NB4 (cell line): ENCODE data around the gene CDH13.

ENCODE experiments used
- DNase-seq: peaks from one replicate; pipeline ENCODE4 v3.0.0; 2010; ENCODE audit warnings: low read depth
- H3K4me3 ChIP-seq: one replicate; pipeline ENCODE4 v1.5.1; 2011; ENCODE audit warnings: mild to moderate bottlenecking, low read depth, low read length, moderate library complexity
- CTCF ChIP-seq: IDR thresholded peaks from one replicate; pipeline ENCODE4 v1.5.1; 2012; ENCODE audit warnings: low read depth, low read length
- MAX ChIP-seq: IDR thresholded peaks from 2 replicates; pipeline ENCODE4 v1.6.1; 2011; ENCODE audit warnings: low read depth, low read length
- MYC ChIP-seq: IDR thresholded peaks from 2 replicates; pipeline ENCODE4 v1.6.1; 2011; ENCODE audit warnings: low read depth, low read length
- POLR2A ChIP-seq: IDR thresholded peaks from 2 replicates; pipeline ENCODE4 v1.6.1; 2011; ENCODE audit warnings: mild to moderate bottlenecking; ENCODE audit not compliant: insufficient read length; ENCODE audit errors: extremely low read depth

The CDH13 gene

DNA sequence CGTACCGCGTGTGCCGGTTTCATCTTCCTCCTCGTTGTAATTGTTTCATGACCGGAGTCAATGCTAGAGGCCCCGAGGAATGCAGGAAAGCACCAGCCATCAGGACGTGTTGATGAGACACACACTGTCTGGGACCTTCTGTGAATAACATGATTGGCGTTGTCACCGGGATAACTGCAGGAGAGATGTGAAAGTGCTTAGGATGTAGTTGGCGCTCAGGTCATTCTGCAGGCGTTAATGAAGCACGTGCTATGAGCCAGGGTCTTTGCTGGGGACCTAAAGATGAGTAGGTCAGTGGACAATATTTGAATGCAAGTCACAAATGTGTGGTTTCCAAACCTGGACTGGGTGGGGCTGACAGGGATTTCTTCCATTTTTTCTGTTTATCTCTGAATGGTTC, 999.4 kb downstream of the CDH13 start:
- TF ChIP-seq POLR2A: no peak
- no peak for TF ChIP-seq MAX
- TF ChIP-seq CTCF: no peak
- no peak for TF ChIP-seq MYC
- DNase-seq: no peak
- no peak overlapping the region for H3K4me3 ChIP-seq

DNA sequence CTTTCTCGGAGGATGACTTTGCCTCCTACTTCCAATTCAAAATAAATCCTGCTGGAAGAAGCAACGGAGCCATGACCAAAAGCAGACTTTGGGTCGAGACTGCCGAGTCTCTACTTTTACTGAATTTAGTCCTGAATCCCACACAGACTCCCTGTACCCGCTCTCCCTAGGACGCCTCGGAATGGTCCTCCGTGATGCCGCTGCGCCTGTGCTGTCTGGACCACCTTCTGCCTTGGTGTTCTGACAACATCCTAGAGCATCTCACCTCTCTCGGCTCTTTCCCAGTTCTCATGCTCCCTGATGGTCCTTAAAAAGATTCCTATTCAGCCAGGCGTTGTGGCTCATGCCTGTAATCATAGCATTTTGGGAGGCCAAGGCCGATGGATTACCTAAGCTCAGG, 999.9 kb downstream of the CDH13 start:
- DNase-seq: no peak
- no peak overlapping the region for H3K4me3 ChIP-seq
- TF ChIP-seq MYC (no peak), MAX (no peak), CTCF (no peak), POLR2A (no peak)

DNA sequence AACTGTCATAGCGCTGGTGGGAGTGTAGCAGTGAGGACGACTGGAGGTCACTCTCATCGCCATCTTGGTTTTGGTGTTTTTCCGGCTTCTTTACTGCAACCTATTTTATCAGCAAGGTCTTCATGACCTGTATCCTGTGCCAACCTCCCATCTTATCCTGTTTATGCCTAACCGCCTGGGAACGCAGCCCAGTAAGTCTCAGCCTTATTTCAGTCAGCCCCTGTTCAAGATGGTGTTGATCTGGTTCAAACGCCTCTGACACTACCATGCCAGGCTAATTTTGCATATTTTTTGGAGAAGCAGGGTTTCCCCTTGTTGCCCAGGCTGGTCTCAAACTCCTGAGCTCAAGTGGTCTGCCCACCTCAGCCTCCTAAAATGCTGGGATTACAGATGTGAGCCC, 1001.2 kb downstream of the CDH13 start:
- no peak for DNase-seq
- H3K4me3 ChIP-seq: no peak overlapping the region
- no peak for TF ChIP-seq CTCF
- TF ChIP-seq MAX: no peak
- TF ChIP-seq MYC: no peak
- no peak for TF ChIP-seq POLR2A

DNA sequence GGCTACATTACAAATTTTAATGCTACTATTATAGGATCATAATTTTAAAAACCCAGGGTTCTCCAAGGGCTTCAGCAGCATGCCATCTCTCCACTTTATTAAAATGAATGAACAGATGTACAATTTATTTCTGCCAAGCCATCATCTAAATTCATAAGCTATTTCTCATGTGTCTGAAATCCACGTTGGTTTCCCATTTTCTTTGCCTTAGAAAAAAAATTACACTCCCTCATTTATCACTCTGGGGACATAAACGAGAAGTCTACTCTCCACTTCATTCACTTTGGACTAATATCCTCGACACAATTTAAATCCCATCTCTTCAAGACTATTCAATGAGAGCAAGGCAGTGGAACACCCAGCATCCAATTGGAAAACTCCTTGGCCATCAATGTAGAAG, 1002.7 kb downstream of the CDH13 start:
- DNase-seq: no peak
- no peak for TF ChIP-seq CTCF
- no peak for TF ChIP-seq MAX
- no peak for TF ChIP-seq POLR2A
- no peak for TF ChIP-seq MYC

DNA sequence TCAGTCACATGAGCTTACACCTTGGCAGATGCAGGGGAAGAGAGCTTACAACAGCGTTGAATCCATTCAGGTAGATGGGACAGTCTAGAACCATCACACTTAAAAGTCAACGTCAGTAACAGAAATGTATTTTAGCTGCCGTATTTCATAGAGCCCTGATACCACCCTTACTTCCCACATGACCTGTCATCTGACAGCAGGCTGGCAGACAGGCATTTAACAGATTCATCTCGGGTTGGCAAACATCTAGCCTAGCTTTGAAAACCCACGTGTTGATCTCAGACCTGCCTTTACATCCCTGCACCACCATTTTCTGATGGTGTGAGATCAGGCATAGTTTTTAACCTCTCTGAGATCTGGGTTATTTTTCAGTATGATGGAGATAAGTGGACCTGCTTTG, 1003.1 kb downstream of the CDH13 start:
- no peak for TF ChIP-seq CTCF
- TF ChIP-seq POLR2A: no peak
- no peak for TF ChIP-seq MYC
- TF ChIP-seq MAX: no peak
- no peak for DNase-seq
- no peak overlapping the region for H3K4me3 ChIP-seq

More for the DNA sequence above, 1002.7 kb downstream of the CDH13 start:
- no peak overlapping the region for H3K4me3 ChIP-seq

- no peak overlapping the region for H3K4me3 ChIP-seq
- no peak for DNase-seq
- no peak for TF ChIP-seq CTCF
- TF ChIP-seq POLR2A: no peak
- TF ChIP-seq MAX: no peak
- TF ChIP-seq MYC: no peak
These were observed 1004.2 kb downstream of the CDH13 start for GRCh38 chr16:83630979-83631378.
